Middle frontal gyrus (tissue), 1 donor: Measurements from ENCODE around the gene PPA2.
"Not testable (repeated sequence)": the region's sequence is repeated elsewhere in the genome, so short reads cannot be mapped to it uniquely, and the experiment has no call there.

Experiments used
- DNase-seq: peaks from one replicate; pipeline ENCODE4 v3.0.0-alpha.2; 2015; ENCODE audit warnings: low spot score; ENCODE audit errors: extremely low spot score

PPA2 gene

DNA sequence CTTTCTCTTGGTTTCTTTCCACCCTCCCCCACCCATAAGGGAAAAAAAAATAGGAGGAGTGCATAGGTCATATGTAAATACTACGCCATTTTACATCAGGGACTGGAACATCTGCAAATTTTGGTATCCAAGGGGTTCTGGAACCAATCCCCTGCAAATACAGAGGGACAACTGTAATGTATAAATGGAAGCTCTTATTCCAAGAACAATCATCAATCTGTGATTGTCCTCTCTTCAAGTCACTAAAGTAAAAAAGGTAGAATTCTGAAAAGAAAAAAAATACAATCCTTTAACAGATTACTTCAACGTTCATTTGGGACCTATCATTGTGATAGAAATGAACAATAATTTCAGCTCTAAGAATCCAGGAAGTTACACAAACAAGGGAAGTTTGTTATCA is 13.6 kb downstream of the PPA2 start:
- DNase-seq, result no peak

DNA sequence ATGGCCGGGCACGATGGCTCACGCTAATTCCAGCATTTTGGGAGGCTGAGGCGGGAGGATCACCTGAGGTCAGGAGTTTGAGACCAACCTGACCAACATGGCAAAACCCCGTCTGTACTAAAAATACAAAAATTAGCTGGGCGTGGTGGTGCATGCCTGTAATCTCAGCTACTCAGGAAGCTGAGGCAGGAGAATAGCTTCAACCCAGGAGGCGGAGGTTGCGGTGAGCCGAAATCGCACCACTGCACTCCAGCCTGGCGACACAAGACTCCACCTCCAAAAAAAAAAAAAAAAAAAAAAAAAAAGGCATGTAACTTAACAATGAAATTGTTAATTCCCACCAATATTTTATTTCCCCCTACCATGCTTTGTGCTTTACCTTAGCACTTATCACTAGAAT is 15.3 kb downstream of the PPA2 start:
- not testable (repeated sequence) for DNase-seq

DNA sequence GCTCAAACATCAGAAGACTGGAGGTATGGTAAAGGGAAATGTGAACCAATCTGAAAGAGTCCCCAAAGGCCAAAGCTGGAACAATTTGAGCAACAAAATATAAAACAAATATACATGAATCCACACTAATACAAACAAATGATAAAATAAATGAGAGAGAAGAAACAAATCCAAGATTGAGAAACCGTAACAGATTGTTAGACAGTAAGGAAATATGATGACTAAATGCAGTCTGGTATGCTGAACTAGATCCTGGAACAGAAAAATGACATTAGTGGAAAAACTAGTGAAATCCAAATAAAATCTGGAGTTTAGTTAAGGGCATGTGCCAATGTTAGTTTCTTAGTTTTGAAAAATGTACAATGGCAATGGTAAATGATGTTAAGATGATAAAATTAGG is 15.9 kb downstream of the PPA2 start:
- DNase-seq, result no peak

DNA sequence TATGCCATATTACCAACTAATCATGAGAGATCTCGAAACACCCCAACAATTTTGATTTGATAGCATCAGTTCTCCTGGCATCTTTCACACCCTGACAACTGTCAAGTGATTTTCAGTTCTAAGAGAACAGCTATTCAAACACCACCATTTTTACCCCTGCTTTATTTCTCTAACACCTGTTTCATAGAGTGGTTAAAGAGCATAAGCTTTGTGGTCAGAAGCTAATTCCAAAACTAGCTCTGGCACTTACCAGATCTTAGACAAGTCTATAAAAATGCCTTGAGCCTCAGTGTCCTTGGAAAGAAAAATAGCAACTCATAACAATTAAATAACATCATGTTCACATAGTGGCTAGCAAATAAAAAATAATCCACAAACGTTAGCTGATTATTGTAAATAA is 17.9 kb downstream of the PPA2 start:
- DNase-seq, result no peak

DNA sequence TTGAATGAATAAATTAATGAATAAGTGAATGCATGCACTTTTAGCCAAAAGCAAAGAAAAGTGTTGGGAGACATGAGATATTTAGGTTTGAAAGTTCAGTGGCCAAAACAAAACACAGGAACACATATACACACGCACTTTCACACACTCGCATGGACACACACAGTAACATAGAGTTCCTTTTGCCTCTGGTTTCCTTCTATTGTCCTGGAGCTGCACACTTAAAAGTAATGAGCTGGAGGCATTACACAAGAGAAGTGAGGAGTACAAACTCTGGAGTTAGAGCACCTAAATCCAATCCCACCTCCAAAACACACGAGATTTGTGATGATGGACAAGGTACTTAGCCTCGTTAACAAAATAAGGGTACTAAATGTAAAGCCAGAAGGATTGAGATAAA is 18.7 kb downstream of the PPA2 start:
- no peak for DNase-seq

DNA sequence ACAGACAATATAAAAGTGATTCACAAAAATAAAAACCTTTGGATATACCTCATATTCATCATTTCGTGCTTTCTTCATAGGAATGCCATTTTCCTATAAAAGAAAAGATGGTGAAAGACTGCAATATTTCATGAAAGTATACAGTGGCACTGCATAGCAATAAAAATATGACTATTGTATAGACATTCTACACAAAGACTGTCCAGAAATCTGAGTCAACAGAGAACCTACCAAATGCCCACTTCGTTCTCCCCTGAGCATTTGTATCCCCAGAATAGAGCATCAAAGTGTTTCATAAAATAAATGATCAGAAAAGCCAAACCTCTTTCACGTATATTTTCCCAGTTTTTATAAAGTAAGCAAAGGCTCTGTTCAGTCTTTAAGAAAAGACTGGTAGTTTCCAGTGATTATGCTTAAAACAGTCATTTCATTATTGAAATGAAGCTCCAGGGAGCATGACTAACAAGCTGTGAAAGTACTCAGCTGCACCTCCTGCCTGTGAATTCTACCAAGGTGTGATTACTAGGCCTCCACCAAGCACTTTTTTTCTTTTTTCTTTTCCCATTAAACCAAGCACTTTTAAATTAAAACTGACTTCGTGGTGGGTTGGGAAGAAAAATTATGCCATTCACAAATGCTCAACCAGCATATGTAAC is 20.2 kb downstream of the PPA2 start:
- no peak for DNase-seq

DNA sequence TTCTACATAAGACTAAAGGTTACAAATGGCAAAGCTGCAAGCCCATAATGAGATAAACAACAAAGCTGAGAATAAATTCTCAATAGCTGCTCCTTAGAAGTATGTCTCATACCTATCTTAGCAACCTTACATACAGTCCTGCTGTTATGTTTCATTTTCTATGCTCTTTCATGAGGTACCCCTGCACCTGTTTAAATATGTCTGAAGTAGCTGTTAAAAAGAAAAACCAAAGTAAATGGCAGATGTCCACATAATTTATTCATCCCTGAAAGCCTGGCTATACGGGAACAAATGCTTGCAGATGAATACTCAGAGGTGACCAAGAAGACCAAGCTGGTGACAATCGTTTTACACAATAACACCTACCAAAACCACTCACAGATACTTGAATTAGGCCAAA is 22.5 kb downstream of the PPA2 start:
- no peak for DNase-seq

DNA sequence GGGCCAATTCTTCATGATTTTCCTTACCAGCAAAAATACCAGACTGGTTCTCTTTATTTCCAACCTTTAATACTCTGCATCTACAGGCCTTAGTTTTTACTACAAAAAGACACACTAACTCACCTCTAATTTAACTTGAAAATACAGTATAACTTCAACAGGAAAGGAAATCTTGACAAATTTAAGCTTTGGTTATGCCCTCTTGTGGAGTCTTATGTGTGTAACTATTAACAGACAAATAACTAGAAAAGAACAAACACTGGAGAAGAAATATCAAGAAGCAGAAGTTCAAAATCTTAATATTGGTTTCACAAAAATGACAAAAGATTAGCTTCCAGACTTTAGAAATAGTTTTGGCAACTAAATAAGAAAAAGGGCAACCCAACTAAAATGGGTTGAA is 33.0 kb downstream of the PPA2 start:
- no peak for DNase-seq

DNA sequence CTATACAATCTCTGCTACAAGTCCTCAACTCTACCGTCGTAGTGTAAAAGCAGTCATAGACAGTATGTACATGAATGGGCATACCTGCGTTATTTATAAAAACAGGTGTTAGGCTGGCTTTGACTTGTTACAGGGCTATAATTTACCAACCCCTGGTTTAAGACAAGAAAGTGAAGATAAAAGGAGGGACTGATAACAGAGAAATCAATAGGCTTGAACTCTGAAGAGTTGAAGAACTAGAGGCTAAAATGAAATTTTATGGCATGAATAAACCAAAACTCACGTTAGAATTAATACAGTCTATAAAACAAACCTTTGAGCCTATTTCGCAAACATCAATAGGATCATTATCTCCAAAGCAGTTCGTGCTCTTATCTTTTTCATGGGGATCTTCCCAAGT is 36.2 kb downstream of the PPA2 start:
- DNase-seq, result no peak

DNA sequence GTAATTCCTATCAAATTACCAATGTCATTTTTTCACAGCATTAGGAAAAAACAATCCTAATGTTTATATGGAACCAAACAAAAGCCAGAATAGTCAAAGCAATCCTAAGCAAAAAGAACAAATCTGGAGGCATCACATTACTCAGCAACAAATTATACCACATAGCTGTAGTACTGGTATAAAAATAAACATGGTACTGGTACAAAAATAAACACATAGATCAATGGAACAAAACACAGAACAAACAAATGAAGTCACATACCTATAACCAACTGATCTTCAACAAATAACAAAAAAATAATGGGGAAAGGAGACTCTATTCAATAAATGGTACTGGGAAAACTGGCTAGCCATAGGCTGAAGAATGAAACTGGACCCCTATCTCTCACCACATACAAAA is 37.4 kb downstream of the PPA2 start:
- DNase-seq, result no peak

DNA sequence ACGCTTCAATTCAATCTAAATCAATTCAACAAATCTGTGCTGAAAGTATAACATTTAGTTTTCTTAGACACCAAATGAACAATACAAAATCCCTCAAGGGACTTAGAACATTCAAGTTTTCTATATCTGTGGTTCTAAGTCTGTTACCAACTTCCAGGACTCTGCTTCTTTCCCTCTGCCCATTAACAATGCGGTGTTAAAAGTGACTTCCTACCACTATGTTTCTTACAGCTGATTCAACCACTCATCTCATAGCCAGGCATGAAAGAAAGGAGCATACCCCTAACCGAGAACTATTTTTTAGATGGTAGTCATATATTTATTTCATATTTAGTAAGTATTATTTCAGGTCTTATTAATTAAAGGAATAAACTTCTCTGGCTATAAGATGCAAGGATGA is 38.9 kb downstream of the PPA2 start:
- no peak for DNase-seq

DNA sequence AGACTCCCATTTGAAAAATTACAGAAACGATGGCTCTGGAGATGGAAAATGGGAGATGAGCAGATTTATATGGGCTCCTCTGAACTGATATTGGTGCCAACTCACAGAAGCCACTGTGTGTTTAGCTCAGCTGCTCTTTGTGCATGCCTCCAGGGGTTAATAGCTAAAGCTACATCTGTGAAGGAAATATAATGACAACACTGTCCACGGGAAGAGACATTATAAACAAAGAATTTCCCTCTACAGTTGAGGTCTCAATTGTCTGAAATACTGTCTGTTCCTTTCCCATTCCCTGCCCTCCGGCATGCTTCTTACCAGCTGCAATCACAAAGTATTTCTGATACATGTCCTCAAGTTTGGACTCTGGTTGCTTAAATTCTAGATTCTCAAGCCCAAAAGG is 40.4 kb downstream of the PPA2 start:
- no peak for DNase-seq

DNA sequence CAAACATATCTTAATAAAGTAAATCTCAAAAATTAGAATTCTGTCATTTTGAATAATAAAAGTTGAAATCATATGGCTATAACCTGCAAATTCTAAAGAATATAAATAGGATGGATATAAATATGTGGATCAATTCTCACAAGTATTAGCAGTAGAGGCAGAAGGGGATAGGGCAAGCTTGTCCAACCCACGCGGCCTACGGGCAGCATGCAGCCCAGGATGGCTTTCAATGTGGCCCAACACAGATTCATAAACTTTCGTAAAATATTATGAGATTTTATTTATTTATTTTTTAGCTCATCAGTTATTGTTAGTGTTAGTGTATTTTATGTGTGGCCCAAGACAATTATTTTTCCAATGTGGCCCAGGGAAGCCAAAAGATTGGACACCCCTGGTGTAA is 41.4 kb downstream of the PPA2 start:
- DNase-seq, result no peak

DNA sequence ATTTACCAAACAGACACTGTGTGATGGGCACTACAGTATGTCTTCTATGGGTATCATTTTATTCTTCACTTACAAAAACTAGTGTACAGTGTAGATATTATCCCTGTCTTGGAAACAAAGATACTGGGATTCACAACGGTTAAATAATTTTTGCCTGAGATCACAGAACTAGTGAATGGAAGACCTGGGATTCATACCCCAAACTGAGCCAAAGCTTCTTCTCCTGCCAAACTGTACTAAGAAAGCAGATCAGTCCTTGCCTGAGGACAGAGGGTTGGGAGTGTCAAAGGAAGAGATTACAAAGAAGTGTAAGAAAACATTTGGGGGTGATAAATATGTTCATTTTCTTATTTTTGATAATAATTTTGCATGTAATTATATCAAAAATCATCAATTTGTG is 43.1 kb downstream of the PPA2 start:
- no peak for DNase-seq

DNA sequence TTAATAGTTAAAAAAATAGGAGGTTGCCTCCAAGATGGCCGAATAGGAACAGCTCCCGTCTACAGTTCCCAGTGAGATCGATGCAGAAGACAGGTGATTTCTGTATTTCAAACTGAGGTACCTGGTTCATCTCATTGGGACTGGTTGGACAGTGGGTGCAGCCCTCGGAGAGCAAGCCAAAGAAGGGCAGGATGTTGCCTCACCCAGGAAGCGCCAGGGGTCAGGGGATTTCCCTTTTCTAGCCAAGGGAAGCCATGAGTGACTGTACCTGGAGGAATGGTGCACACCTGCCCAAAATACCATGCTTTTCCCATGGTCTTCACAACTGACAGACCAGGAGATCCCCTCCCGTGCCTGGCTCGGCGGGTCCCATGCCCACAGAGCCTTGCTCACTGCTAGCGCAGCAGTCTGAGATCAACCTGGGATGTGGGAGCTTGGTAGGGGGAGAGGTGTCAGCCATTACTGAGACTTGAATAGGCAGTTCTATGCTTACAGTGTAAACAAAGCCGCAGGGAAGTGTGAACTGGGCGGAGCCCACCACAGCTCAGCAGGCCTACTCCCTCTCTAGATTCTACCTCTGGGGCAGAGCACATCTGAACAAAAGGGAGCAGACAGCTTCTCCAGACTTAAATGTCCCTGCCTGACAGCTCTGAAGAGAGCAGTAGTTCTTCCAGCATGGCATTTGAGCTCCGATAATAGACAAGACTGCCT is 47.5 kb downstream of the PPA2 start:
- no peak for DNase-seq

DNA sequence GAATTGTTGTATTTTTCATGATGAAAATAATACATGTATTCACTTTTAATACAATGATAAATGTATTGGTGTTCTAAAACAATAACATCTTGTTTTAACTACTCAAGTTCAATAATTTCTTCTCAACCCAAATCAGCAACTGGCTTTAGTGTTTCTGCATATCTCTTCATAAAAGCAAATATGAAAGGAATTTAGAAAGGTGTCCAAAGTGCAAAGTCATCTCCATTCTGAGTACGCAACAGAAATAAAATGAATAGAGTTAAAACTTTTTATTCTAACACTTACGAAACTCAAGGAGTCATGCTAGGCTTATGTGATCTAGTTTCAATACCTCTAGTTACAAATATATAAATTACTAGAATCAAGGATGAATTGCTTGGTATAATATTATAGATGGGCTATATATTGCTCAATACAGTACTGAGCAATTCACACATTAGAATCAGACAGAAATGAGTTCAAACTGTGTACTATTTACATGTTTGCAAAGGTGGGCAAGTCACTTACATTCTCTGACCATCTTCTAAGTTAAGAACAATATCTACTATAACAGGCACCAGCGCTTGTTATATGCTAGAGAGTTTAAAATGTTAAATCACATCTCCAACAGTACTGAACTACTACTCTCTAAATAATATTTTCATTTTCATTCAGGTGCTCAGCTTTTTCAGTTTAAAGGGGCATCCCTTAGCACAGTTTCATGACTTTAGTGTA is 51.5 kb downstream of the PPA2 start:
- no peak for DNase-seq

DNA sequence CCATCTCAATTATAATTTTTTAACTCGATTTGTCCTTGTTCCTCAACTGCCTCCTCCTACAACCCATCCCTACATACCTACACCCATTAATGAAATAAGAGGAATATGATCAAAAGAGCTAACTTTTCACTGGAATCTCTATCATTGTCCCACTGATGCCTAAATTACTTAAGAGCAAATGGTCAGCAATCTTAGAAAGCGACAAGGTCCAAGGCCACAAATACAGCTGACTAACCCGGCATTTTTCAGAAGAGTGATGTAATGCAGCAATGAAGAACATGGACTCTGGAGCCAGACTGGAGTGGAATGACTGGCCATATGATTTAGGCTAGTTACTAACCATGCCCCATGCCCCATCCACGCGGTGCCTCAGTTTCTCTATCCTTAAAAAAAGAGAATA is 56.2 kb downstream of the PPA2 start:
- DNase-seq, result no peak

DNA sequence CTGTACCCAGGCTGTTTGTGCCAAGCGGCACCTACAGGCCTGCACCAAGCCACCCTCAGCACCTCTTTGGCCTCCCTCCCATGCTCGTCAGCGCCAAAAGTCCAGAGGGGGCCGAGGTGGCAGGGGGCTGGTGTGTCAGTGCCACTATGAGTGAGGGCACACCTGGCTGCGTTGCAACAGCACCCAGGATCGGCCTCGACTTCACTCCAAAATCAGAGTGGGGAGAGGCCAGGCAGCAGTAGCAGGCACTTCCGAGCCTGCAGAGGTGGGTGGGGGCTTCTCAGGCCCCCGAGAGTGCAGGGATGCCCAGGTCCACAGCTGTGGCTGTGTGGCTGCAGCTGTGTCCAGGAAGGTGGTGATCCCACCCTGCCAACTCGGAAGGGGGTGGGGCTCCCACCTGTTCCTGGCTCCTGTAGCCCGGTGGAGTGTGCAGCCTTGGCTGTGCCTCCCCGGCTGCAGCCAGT is 58.5 kb downstream of the PPA2 start:
- no peak for DNase-seq

DNA sequence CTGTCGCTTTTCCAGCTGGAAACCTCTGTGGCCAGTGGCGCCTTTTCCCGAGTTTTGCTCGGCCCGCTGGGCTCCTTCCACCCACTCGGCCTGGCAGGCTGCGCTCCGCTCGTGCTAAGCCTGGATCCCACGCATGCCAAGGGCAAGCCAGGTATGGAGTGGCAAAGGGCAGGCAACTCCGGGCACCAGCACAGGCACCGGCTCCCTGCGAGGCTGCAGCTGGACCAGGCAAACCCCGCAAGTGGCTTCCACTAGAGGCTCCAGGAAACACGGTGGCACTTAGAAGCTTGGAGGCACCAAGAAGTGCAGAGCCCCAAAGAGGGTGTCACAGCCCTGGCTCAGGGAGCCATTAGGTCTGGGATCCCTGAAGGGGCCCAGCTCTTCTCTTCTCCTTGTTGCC is 59.5 kb downstream of the PPA2 start:
- no peak for DNase-seq

DNA sequence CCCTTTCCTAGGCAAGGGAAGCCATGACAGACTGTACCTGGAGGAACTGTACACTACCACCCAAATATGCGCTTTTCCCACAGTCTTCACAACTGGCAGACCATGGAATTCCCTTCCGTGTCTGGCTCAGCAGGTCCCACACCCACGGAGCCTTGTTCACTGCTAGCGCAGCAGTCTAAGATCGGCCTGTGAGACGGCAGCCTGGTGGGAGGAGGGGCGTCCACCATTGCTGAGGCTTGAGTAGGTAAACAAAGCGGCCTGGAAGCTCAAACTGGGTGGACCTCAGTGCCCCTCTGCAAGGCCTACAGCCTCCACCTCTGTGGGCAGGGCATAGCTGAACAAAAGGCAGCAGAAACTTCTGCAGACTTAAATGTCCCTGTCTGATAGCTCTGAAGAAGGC is 64.7 kb downstream of the PPA2 start:
- not testable (repeated sequence) for DNase-seq

DNA sequence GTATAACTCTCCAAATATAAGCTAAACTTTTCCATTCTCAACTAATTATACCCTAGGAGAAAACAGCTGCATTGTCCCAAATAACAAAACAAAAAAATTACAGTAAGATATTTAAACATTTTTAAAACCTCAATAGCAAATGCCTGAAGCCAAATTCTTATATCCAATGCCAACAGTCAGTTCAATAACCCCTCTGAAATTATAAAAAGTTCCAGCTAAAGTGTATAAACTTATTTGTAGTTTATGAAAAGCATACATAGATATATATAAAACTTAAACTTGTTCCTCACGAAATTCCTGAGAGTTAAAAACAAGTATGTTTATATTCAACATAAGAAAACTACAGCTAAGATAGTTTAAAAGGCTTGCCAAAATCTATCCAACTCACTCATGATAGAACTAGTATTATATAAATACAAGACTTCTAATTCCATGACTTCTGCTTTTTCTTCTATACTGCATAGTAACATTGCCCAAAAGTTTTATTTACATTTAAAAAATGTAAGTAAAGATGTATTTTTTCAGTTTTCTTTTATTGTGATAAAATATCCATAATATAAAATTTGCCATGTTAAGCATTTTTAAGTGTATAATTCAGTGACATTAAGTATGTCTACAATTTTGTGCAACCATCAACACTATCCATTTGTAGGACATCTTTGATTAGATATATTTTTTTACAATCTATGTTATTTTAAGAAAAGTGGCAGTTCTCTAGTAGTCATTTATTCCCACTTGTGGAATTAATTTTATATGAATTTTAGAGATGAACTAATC is 72.8 kb downstream of the PPA2 start:
- DNase-seq, result no peak
